ENCODE measurements around the gene COL18A1. TPM values are rescaled to one million over a fixed set of nuclear protein-coding genes. Genes with fewer than 3 reads are reported as not detected.

Gene COL18A1
- total RNA-seq, 4 donors from 2014 or later: 19.3 to 121 (median 23.3) TPM

DNA sequence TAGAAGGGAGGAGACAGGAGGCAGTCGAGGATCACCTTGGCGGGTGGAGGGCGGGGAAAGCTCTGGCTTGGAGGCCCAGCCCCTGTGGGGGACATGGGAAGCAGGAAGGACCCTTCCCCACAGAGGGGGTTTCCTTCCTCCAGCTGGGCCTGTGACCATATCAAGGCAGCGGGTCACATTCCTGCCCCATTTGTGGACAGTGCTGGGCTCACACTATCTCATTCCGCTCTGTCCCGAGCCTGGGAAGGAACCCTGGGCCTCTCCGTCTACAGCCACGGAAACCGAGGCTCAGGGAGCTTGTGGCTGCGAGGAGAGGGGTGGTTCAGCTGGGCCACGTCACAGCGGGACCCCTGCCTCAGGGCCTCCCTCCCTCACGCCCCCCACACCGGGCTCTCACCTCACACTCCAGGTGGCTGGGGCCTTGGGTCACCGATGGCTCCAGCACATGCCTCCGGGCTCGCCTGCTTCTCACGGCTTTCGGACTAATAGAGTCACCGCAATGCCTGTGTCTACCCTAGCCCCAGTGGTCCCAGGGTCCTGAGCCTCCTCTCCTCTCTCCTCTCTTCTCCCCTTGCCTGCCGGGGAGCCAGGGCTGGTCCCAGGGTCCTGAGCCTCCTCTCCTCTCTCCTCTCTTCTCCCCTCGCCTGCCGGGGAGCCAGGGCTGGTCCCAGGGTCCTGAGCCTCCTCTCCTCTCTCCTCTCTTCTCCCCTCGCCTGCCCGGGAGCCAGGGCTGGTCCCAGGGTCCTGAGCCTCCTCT is 80.9 kb downstream of the COL18A1 start:
- intact Hi-C loops (cut with DNase I; ENCODE audit: low total_unique reads) (no loop called here), in situ Hi-C loops (cut with MboI; ENCODE audit: low pct_ligation_motif_present in 1 of 4, low pct_unique_long_range_greater_than_20kb in 1 of 4, low sequenced_read_pairs in 3 of 4) (no loop called here)
- WGBS, 2 donors (ENCODE audit: low coverage in 1 of 2): 70 to 87% methylated on average over 2 to 25 of the region's 25 CpGs
- no peak for DNase-seq
- no peaks in the 10 kb centered on the region for H3K36me3 ChIP-seq
- H3K4me1 ChIP-seq: no peaks in the 10 kb centered on the region
- H3K27me3 ChIP-seq: no peaks in the 10 kb centered on the region
- H3K4me3 ChIP-seq: no peak overlapping the region
- H3K9me3 ChIP-seq: no peaks in the 10 kb centered on the region
- TF ChIP-seq POLR2AphosphoS5 (IDR thresholded peaks at IDR 0.05) (no peak), EP300 (IDR thresholded peaks at IDR 0.05; ENCODE audit: low read depth) (no peak), CTCF (IDR thresholded peaks at IDR 0.05) (no peak), POLR2A (IDR thresholded peaks at IDR 0.05) (no peak)
- H3K27ac ChIP-seq: no peak overlapping the region

DNA sequence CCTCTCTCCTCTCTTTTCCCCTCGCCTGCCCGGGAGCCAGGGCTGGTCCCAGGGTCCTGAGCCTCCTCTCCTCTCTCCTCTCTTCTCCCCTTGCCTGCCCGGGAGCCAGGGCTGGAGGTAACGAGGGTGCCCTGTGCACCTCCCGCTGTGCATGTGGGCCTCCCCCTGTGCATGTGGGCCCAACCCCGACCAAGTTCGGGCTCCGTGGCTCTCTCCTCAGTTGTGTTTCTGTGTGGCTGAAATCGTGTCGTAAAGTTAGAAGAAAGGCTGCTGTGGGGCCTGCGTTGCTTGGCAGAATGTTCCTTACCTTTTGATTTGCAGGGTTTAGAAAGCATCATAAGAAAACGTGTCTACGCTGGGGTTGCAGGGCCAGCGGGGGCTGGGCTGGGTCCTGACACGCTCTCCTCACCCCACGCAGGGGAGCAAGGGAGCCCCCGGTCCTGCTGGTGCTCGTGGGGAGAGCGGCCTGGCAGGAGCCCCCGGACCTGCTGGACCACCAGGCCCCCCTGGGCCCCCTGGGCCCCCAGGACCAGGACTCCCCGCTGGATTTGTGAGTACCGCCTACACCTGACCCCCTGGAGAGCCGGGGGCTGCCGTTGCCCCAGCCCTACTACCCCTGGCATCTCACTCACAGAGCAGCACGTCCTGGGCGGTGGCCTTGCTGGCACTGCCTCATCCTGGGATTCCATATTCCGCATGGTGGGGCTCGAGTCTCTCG is 81.6 kb downstream of the COL18A1 start:
- WGBS, 2 donors (ENCODE audit: low coverage in 1 of 2): 82% methylated on average over 29 of the region's 29 CpGs; no CpG with 5 or more reads in 1 of the 2 donors
- Histone ChIP-seq H3K36me3 (no peaks in the 10 kb centered on the region), H3K4me3 (no peak overlapping the region), H3K4me1 (no peaks in the 10 kb centered on the region), H3K27ac (no peak overlapping the region), H3K9me3 (no peaks in the 10 kb centered on the region), H3K27me3 (no peaks in the 10 kb centered on the region)
- in situ Hi-C loops (cut with MboI; ENCODE audit: low pct_ligation_motif_present in 1 of 4, low pct_unique_long_range_greater_than_20kb in 1 of 4, low sequenced_read_pairs in 3 of 4) (no loop called here), intact Hi-C loops (cut with DNase I; ENCODE audit: low total_unique reads) (no loop called here)
- DNase-seq: no peak
- TF ChIP-seq CTCF (IDR thresholded peaks at IDR 0.05) (no peak), EP300 (IDR thresholded peaks at IDR 0.05; ENCODE audit: low read depth) (no peak), POLR2A (IDR thresholded peaks at IDR 0.05) (no peak), POLR2AphosphoS5 (IDR thresholded peaks at IDR 0.05) (no peak)

- WGBS, 2 donors (ENCODE audit: low coverage in 1 of 2): 92% methylated on average over 32 of the region's 33 CpGs; no CpG with 5 or more reads in 1 of the 2 donors
- TF ChIP-seq CTCF (IDR thresholded peaks at IDR 0.05): no peak
- TF ChIP-seq POLR2A (IDR thresholded peaks at IDR 0.05): no peak
- TF ChIP-seq EP300 (IDR thresholded peaks at IDR 0.05; ENCODE audit: low read depth): no peak
- TF ChIP-seq POLR2AphosphoS5 (IDR thresholded peaks at IDR 0.05): no peak
Measured at GRCh38 chr21:45487161-45487806, 82.3 kb downstream of the COL18A1 start.

DNA sequence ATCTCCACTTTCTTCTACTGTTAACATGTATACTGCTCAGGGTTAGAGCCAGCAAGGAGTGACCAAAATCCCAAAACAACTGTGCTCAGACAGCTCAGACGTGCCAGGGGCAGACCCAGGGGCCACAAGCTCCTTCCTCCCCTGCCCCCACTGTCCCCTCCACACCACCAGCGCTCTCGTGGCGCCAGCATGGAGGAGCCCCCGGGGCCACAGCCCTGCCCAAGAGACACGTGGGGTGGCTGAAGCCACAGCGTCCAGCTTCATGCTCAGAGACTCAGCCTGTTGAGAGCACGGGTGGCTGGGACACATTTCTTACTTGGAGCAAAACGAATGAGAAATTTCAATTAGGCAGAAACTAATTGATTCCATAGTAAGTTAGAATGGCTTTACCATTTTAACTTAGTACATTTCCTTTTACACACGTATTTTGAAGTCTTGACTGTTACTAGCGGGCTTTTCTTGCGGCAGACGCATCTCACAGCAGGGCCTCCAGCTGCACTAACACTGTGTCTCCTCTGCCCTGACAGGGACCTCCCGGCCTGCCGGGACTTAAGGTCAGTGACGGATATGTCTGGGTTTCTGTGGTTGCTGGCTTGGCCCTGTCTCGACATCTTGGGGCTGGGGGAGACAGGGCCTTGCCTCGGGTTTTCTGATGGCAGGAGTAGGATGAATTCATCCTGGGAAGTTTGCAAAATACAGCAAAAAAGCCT is 83.1 kb downstream of the COL18A1 start:
- DNase-seq: no peak
- Histone ChIP-seq H3K4me1 (no peaks in the 10 kb centered on the region), H3K4me3 (no peak overlapping the region), H3K27me3 (no peaks in the 10 kb centered on the region), H3K27ac (no peak overlapping the region), H3K36me3 (no peaks in the 10 kb centered on the region), H3K9me3 (no peaks in the 10 kb centered on the region)
- intact Hi-C loops (cut with DNase I; ENCODE audit: low total_unique reads) (no loop called here), in situ Hi-C loops (cut with MboI; ENCODE audit: low pct_ligation_motif_present in 1 of 4, low pct_unique_long_range_greater_than_20kb in 1 of 4, low sequenced_read_pairs in 3 of 4) (no loop called here)
- no peak for TF ChIP-seq POLR2A (IDR thresholded peaks at IDR 0.05)
- no peak for TF ChIP-seq EP300 (IDR thresholded peaks at IDR 0.05; ENCODE audit: low read depth)
- TF ChIP-seq CTCF (IDR thresholded peaks at IDR 0.05): no peak
- WGBS, 2 donors (ENCODE audit: low coverage in 1 of 2): 82% methylated on average over 6 to 18 of the region's 18 CpGs

More at GRCh38 chr21:45487161-45487806, 82.3 kb downstream of the COL18A1 start:
- Histone ChIP-seq H3K27ac (no peak overlapping the region), H3K9me3 (no peaks in the 10 kb centered on the region), H3K4me3 (no peak overlapping the region), H3K4me1 (no peaks in the 10 kb centered on the region), H3K27me3 (no peaks in the 10 kb centered on the region), H3K36me3 (no peaks in the 10 kb centered on the region)
- intact Hi-C loops (cut with DNase I; ENCODE audit: low total_unique reads): no loop called here
- DNase-seq: no peak
- in situ Hi-C loops (cut with MboI; ENCODE audit: low pct_ligation_motif_present in 1 of 4, low pct_unique_long_range_greater_than_20kb in 1 of 4, low sequenced_read_pairs in 3 of 4): no loop called here

Data from transverse colon (tissue), 4 donors.